Spinal cord (tissue), 10 donors: ENCODE data around the gene CXorf51A. TPM values are rescaled to one million over a fixed set of nuclear protein-coding genes. Genes with fewer than 3 reads are reported as not detected.
"Not testable (repeated sequence)": the region's sequence is repeated elsewhere in the genome, so short reads cannot be mapped to it uniquely, and the experiment has no call there.

Source experiments
- DNase-seq, 6 donors: peaks; one replicate each; pipeline versions ENCODE4 v3.0.0 to v3.0.0-alpha.2; 2013 to 2015; ENCODE audit warnings: low spot score in 6 of 6, low read depth in 4 of 6
- H3K27ac ChIP-seq: one replicate; pipeline ENCODE4 v1.5.1; 2013; ENCODE audit warnings: low read depth, low read length, control low read depth
- H3K27me3 ChIP-seq: one replicate; pipeline ENCODE4 v1.6.1; 2013; ENCODE audit warnings: low read length; ENCODE audit not compliant: control insufficient read depth, insufficient read depth
- H3K36me3 ChIP-seq: one replicate; pipeline ENCODE4 v1.6.1; 2013; ENCODE audit warnings: low read length; ENCODE audit not compliant: control insufficient read depth, insufficient read depth
- H3K4me1 ChIP-seq: one replicate; pipeline ENCODE4 v1.6.1; 2013; ENCODE audit warnings: low read length; ENCODE audit not compliant: control insufficient read depth, insufficient read depth
- H3K4me3 ChIP-seq: one replicate; pipeline ENCODE4 v1.5.1; 2013; ENCODE audit warnings: low read depth, low read length, control low read depth
- H3K9me3 ChIP-seq: one replicate; pipeline ENCODE4 v1.6.1; 2013; ENCODE audit warnings: low read length; ENCODE audit not compliant: control insufficient read depth, insufficient read depth
- WGBS: methylation state at CpG from one replicate; pipeline ENCODE4 v1.1.5; 2013; ENCODE audit warnings: missing lambda C conversion rate; ENCODE audit not compliant: insufficient coverage; 5-methylcytosine and 5-hydroxymethylcytosine counted together
- long read RNA-seq, 4 donors: transcript quantifications; one replicate each; lab custom pipeline, GENCODE V29; 2026
- polyA plus RNA-seq, 2 donors: library from polyadenylated mRNA; unstranded; fragments of 120-200 nt; gene quantifications; one replicate each; pipeline ENCODE4 v1.2.1, GENCODE V29; 2013; ENCODE audit not compliant: insufficient read length in 2 of 2
- total RNA-seq, 2 donors: library from RNA; depleted of rRNA in 1 of 2; stranded (reverse); fragments of 120-200 nt in 1 of 2; fragments of >200 nt in 1 of 2; gene quantifications; one replicate each; pipeline versions ENCODE4 v1.2.3 to v1.2.4, GENCODE V29; 2013 to 2014
- donor health status: healthy.

The CXorf51A gene
- not detected for total RNA-seq
- polyA plus RNA-seq = not detected
- long read RNA-seq, donor 1 = 0 reads
- long read RNA-seq, donor 2 = 0 reads
- long read RNA-seq, donor 3 = 0 reads
- long read RNA-seq, donor 4 = 0 reads

GRCh38 chrX:146814644-146815043 is at the start of gene CXorf51A:
Gene CXorf51A (minus strand): TSS chrX:146814744. CDS start chrX:146814723, 21 bp downstream.
- not testable (repeated sequence) for H3K36me3 ChIP-seq, DNase-seq, H3K4me3 ChIP-seq, H3K27ac ChIP-seq, H3K9me3 ChIP-seq, H3K4me1 ChIP-seq, H3K27me3 ChIP-seq
- WGBS = no CpG with 5 or more reads among the region's 3 CpGs

- no peaks in the 10 kb centered on the region for H3K4me1 ChIP-seq
- peaks cover 9% of the 10 kb centered on the region for H3K9me3 ChIP-seq
- H3K36me3 ChIP-seq = no peaks in the 10 kb centered on the region
- H3K4me3 ChIP-seq = no peak overlapping the region
- no peak overlapping the region for H3K27ac ChIP-seq
- no peaks in the 10 kb centered on the region for H3K27me3 ChIP-seq
- no peak for DNase-seq
- no CpG with 5 or more reads among the region's 1 CpG for WGBS
Measured at GRCh38 chrX:146863566-146863965, 49.0 kb upstream of the CXorf51A start.

- H3K9me3 ChIP-seq = no peaks in the 10 kb centered on the region
- H3K27me3 ChIP-seq = no peaks in the 10 kb centered on the region
- no peaks in the 10 kb centered on the region for H3K36me3 ChIP-seq
- no peaks in the 10 kb centered on the region for H3K4me1 ChIP-seq
- WGBS = no CpG with 5 or more reads among the region's 2 CpGs
- no peak overlapping the region for H3K27ac ChIP-seq
- H3K4me3 ChIP-seq = no peak overlapping the region
- DNase-seq = no peak
Measured at GRCh38 chrX:146854281-146854680, 39.7 kb upstream of the CXorf51A start.

GRCh38 chrX:146831994-146832393 is 17.4 kb upstream of the CXorf51A start:
- no peak overlapping the region for H3K4me3 ChIP-seq
- no peaks in the 10 kb centered on the region for H3K27me3 ChIP-seq
- peaks cover 2% of the 10 kb centered on the region for H3K9me3 ChIP-seq

GRCh38 chrX:146809471-146809870 is 5.1 kb downstream of the CXorf51A start, which contains the start of gene CXorf51B:
Gene CXorf51B (plus strand): TSS chrX:146809771. CDS start chrX:146809792, 21 bp downstream.
- H3K36me3 ChIP-seq, H3K4me1 ChIP-seq, DNase-seq, H3K4me3 ChIP-seq, H3K9me3 ChIP-seq, H3K27ac ChIP-seq, H3K27me3 ChIP-seq: not testable (repeated sequence)
- WGBS = no CpG with 5 or more reads among the region's 3 CpGs

More at GRCh38 chrX:146831994-146832393, 17.4 kb upstream of the CXorf51A start:
- no peak for DNase-seq
- 88% methylated on average over 3 of the region's 4 CpGs for WGBS
- no peaks in the 10 kb centered on the region for H3K4me1 ChIP-seq
- no peaks in the 10 kb centered on the region for H3K36me3 ChIP-seq
- H3K27ac ChIP-seq = no peak overlapping the region

Other genes starting within 250 kb of the CXorf51A start
- not detected for gene CXorf51B, start 5.0 kb downstream of the CXorf51A start, total RNA-seq
- gene CXorf51B, start 5.0 kb downstream of the CXorf51A start, polyA plus RNA-seq = not detected